Endometrial microvascular endothelial cells (primary cell): ENCODE data around the gene ZBTB42. TPM values are rescaled to one million over a fixed set of nuclear protein-coding genes. Genes with fewer than 3 reads are reported as not detected.

Experiments
- total RNA-seq: library from RNA; depleted of rRNA; stranded (reverse); fragments of >200 nt; gene quantifications from one replicate; pipeline ENCODE4 v1.2.3, GENCODE V29; 2015; ENCODE audit errors: inconsistent ontology term

Gene ZBTB42
- total RNA-seq, 1 donor from 2014 or later, result 3.1 TPM

Other genes with a start within 250 kb of the ZBTB42 start
- gene C14orf180, start 221.3 kb upstream of the ZBTB42 start, total RNA-seq, result not detected
- not detected for gene TMEM179, start 196.3 kb upstream of the ZBTB42 start, total RNA-seq
- gene INF2, start 111.5 kb upstream of the ZBTB42 start, total RNA-seq, result 79.4 TPM
- not detected for gene ADSS1, start 76.9 kb upstream of the ZBTB42 start, total RNA-seq
- 250 TPM for gene SIVA1, start 48.0 kb upstream of the ZBTB42 start, total RNA-seq
- 181 TPM for gene AKT1, start 5.4 kb upstream of the ZBTB42 start, total RNA-seq
- gene CEP170B, start 64.2 kb downstream of the ZBTB42 start, total RNA-seq, result 20.1 TPM
- gene PLD4, start 123.8 kb downstream of the ZBTB42 start, total RNA-seq, result not detected
- gene AHNAK2, start 177.3 kb downstream of the ZBTB42 start, total RNA-seq, result 41.5 TPM
- gene CLBA1, start 184.7 kb downstream of the ZBTB42 start, total RNA-seq, result 5.0 TPM
- 58.8 TPM for gene CDCA4, start 220.0 kb downstream of the ZBTB42 start, total RNA-seq